Ishikawa (cell line): ENCODE data around the gene ALOX12B.

ENCODE experiments used
- CEBPB ChIP-seq: IDR thresholded peaks from 2 replicates; pipeline ENCODE4 v1.6.1; 2012
- CREB1 ChIP-seq: IDR thresholded peaks from 2 replicates; pipeline ENCODE4 v1.6.1; 2012; ENCODE audit warnings: low read depth
- EGR1 ChIP-seq: IDR thresholded peaks from 2 replicates; pipeline ENCODE4 v1.6.1; 2012
- EP300 ChIP-seq: IDR thresholded peaks from 2 replicates; pipeline ENCODE4 v1.6.1; 2012; ENCODE audit warnings: borderline replicate concordance
- FOXM1 ChIP-seq: IDR thresholded peaks from 2 replicates; pipeline ENCODE4 v1.6.1; 2012; ENCODE audit warnings: low read depth, borderline replicate concordance
- NFIC ChIP-seq: IDR thresholded peaks from 2 replicates; pipeline ENCODE4 v1.6.1; 2012
- RAD21 ChIP-seq: IDR thresholded peaks from 2 replicates; pipeline ENCODE4 v1.6.1; 2012; ENCODE audit warnings: low read depth
- TAF1 ChIP-seq: IDR thresholded peaks from 2 replicates; pipeline ENCODE4 v1.6.1; 2012; ENCODE audit warnings: low read depth, mild to moderate bottlenecking
- TCF12 ChIP-seq: IDR thresholded peaks from 2 replicates; pipeline ENCODE4 v1.6.1; 2012; ENCODE audit warnings: low read depth
- YY1 ChIP-seq: IDR thresholded peaks from 2 replicates; pipeline ENCODE4 v1.6.1; 2012; ENCODE audit warnings: low read depth
- ZBTB7A ChIP-seq: IDR thresholded peaks from 2 replicates; pipeline ENCODE4 v1.6.1; 2012; ENCODE audit warnings: low read depth
- TF ChIP-seq, protein P1 (sequence below): IDR thresholded peaks from 2 replicates; pipeline ENCODE4 v1.6.1; 2012
- TF ChIP-seq, protein P2 (sequence below): IDR thresholded peaks from 2 replicates; pipeline ENCODE4 v1.6.1; 2012
- TF ChIP-seq, protein P3 (sequence below): IDR thresholded peaks from 2 replicates; pipeline ENCODE4 v1.6.1; 2012; ENCODE audit warnings: low read depth, mild to moderate bottlenecking

DNA sequence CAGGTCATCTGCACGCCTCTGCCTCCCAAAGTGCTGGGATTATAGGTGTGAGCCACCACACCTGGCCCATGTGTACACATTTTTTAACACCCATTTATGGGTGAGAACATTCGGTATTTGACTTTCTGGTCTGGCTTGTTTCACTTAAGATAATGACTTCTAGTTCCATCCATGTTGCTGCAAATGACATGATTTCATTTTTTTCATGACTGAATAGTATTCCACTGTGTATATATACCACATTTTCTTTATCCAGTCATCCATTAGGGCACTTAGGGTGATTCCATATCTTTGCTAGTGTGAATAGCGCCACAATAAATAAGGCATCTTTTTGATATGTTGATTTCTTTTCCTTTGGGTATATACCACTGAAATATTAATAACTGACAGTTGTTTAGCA lies 5.6 kb downstream of the ALOX12B start:
- TF ChIP-seq EP300 = no peak
- TF ChIP-seq, protein P1, sequence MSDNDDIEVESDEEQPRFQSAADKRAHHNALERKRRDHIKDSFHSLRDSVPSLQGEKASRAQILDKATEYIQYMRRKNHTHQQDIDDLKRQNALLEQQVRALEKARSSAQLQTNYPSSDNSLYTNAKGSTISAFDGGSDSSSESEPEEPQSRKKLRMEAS = no peak
- TF ChIP-seq ZBTB7A = no peak
- TF ChIP-seq FOXM1 = no peak
- no peak for TF ChIP-seq CREB1
- no peak for TF ChIP-seq TAF1
- no peak for TF ChIP-seq CEBPB
- TF ChIP-seq, protein P2, sequence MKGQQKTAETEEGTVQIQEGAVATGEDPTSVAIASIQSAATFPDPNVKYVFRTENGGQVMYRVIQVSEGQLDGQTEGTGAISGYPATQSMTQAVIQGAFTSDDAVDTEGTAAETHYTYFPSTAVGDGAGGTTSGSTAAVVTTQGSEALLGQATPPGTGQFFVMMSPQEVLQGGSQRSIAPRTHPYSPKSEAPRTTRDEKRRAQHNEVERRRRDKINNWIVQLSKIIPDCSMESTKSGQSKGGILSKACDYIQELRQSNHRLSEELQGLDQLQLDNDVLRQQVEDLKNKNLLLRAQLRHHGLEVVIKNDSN = no peak
- TF ChIP-seq, protein P3, sequence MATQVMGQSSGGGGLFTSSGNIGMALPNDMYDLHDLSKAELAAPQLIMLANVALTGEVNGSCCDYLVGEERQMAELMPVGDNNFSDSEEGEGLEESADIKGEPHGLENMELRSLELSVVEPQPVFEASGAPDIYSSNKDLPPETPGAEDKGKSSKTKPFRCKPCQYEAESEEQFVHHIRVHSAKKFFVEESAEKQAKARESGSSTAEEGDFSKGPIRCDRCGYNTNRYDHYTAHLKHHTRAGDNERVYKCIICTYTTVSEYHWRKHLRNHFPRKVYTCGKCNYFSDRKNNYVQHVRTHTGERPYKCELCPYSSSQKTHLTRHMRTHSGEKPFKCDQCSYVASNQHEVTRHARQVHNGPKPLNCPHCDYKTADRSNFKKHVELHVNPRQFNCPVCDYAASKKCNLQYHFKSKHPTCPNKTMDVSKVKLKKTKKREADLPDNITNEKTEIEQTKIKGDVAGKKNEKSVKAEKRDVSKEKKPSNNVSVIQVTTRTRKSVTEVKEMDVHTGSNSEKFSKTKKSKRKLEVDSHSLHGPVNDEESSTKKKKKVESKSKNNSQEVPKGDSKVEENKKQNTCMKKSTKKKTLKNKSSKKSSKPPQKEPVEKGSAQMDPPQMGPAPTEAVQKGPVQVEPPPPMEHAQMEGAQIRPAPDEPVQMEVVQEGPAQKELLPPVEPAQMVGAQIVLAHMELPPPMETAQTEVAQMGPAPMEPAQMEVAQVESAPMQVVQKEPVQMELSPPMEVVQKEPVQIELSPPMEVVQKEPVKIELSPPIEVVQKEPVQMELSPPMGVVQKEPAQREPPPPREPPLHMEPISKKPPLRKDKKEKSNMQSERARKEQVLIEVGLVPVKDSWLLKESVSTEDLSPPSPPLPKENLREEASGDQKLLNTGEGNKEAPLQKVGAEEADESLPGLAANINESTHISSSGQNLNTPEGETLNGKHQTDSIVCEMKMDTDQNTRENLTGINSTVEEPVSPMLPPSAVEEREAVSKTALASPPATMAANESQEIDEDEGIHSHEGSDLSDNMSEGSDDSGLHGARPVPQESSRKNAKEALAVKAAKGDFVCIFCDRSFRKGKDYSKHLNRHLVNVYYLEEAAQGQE = no peak
- TF ChIP-seq YY1 = no peak
- TF ChIP-seq NFIC = no peak
- no peak for TF ChIP-seq RAD21
- TF ChIP-seq EGR1 = no peak
- TF ChIP-seq TCF12 = no peak
